GM18505 (cell line): Measurements from ENCODE around the gene PTCRA.
"Not testable (repeated sequence)": the region's sequence is repeated elsewhere in the genome, so short reads cannot be mapped to it uniquely, and the experiment has no call there.

Experiments
- ATAC-seq: cut with Tn5 transposase; IDR thresholded peaks from one replicate; pipeline ENCODE4 v1.9.1; 2021; ENCODE audit not compliant: unreplicated experiment
- POLR2A ChIP-seq: IDR thresholded peaks from 4 replicates; pipeline ENCODE4 v1.6.1; 2011; ENCODE audit warnings: borderline replicate concordance; ENCODE audit not compliant: insufficient read depth, insufficient read length; ENCODE audit errors: extremely low read depth

Gene PTCRA

DNA sequence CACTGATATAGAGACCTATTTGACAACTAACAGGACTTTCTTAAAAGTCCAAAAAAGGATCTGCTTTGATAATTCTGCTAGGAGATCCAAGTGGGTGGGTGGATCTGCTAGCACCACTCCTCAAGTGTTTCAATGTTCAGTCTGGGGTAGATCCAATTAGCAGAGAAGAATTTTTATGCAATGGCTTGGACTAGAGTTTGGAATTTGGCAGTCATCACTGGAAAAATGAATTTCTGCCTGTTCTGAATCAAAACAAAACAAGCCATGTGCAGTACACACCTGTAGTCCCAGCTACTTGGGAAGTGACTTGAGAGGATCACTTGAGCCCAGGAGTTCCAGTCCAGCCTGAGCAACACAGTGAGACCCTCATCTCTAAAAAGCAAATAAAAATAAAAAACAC, 32.1 kb downstream of the PTCRA start:
- no peak for TF ChIP-seq POLR2A
- ATAC-seq = no peak

DNA sequence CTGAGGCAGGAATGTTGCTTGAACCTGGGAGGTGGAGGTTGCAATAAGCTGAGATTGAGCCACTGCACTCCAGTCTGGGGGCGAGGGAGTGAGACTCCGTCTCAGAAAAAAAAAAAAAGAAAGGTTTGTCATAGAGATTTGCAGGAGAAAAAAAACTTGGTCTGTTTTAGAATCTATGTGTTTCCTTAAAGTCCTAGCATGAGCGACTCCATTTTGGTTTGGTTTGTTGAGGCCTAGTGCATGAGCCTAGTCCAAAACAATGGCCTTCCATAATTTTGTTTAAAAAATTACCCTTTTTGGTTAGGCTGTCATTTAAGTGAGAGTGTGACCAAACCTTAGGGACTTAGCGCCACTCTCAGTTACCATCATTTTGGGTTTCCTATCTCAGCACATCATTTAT, 36.5 kb downstream of the PTCRA start:
- ATAC-seq = no peak
- TF ChIP-seq POLR2A = no peak

DNA sequence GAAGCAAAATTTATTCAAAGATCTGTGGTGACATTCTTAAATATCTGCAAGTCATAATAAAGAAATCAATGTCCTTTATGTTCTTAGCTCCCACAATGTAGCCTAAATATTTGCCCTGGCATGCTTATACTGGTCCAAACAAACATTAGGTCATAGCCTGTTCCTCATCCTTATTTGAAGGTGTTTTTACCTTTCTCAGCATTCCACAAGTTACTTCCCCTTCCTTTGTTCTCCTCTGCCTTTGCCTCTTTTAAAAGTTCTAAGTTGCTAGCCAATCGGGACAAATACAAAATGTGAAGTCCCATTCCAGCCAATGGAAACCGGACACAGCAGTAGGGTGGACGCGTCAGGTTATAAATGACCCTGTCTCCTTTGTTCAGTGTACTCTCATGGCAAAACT, 38.6 kb downstream of the PTCRA start:
- ATAC-seq = not testable (repeated sequence)

GRCh38 chr6:42958125-42958524, 42.3 kb downstream of the PTCRA start:
- ATAC-seq = no peak
- no peak for TF ChIP-seq POLR2A

DNA sequence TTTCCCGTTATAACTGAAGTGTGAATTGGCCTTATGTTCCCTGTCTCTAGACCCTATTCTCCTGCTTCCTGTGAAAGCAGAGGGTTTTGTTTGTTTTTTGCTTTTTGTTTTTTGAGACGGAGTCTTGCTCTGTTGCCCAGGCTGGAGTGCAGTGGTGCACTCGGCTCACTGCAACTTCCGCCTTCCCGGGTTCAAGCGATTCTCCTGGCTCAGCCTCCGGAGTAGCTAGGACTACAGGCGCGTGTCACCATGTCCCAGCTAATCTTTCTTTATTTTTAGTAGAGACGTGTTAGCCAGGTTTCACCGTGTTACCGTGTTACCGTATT, 44.0 kb downstream of the PTCRA start:
- no peak for TF ChIP-seq POLR2A
- no peak for ATAC-seq

- TF ChIP-seq POLR2A = no peak
- ATAC-seq = no peak
Measured at GRCh38 chr6:42960243-42961019, 44.6 kb downstream of the PTCRA start, which contains the start of gene GNMT. GNMT (plus strand) TSS chr6:42960754; CDS start chr6:42960768, 14 bp downstream.

GRCh38 chr6:42961020-42961470, 45.2 kb downstream of the PTCRA start:
- TF ChIP-seq POLR2A = no peak
- ATAC-seq = no peak

- TF ChIP-seq POLR2A = no peak
- ATAC-seq = no peak
Measured at GRCh38 chr6:42962096-42962495, 46.2 kb downstream of the PTCRA start.

DNA sequence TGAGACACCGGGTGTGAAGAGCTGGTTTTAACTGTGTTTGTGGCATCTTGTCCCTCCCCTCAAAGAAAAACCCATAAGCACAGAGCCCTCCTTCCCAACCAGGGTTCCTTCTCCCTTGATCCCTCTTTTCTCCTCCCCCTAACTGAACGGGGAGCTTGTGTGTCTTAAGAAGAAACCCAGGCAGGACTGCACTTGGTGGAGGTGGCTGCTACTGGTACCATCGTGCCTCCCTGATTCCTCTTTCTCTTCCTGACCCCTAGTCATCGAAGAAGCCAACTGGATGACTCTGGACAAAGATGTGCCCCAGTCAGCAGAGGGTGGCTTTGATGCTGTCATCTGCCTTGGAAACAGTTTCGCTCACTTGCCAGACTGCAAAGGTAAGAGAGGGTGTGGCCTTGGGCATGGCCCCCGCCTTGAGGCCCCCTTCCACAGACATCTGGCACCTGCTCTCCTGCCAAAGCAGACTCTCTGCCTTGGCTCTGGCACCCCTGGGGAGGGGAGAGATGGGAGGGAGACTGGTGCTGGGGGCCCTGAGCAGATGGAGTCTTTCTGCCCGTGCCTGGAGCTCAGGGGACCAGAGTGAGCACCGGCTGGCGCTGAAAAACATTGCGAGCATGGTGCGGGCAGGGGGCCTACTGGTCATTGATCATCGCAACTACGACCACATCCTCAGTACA, 46.8 kb downstream of the PTCRA start:
- ATAC-seq = no peak
- no peak for TF ChIP-seq POLR2A

DNA sequence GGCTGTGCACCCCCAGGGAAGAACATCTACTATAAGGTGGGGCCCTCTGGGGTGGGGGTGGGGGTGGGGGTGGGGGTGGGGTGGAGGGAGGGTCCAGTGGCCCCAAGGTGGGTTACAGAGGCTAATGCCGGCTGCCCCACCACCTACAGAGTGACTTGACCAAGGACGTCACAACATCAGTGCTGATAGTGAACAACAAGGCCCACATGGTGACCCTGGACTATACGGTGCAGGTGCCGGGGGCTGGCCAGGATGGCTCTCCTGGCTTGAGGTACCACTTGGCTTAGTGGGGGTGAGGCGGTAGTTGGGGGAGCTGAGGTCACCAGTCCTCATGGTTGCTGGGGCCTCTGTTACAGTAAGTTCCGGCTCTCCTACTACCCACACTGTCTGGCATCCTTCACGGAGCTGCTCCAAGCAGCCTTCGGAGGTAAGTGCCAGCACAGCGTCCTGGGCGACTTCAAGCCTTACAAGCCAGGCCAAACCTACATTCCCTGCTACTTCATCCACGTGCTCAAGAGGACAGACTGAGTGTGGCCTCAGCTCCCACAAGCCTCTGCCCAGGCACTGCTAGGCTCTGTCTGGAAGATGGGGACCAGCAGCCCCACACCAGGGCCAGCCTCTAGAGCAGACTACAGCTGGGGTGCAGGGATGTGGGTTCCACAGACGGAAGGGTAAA, 47.5 kb downstream of the PTCRA start:
- no peak for TF ChIP-seq POLR2A
- no peak for ATAC-seq

DNA sequence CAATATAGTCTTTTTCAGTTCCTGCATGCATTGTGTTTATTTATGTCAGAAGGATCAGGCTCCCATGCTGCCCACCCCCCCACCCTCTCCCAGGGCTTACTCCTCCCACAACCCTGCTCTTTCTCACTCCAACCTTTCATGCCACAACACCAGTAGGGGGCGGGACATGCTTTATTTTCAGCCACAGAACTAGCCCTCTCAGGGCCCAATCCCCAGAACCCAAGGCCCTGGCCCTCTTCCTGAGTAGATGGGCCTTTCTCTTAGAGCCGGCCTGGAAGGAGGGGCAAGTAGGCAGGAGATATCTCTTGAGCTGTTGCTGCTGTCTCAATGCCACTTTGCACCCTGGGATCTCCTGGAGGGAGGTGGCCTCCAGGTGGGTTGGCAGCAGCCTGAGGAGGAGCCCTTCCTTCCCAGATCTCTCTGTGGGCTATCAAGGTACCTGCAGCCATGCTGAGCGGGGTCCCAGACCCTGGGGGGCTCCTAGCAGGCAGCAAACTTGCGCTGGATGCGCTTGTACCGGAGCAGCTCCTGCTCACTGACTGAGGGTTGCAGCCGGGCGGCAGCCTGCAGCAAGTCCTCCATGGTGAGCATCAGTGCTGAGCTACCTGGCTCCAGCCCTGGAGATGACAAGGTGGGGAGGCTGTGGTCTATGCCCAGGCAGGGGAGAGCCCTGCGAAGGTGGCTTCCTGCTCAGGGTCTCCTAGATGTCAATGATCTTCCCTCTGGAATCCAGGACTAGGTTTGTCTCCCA, 48.2 kb downstream of the PTCRA start:
- no peak for TF ChIP-seq POLR2A
- no peak for ATAC-seq

DNA sequence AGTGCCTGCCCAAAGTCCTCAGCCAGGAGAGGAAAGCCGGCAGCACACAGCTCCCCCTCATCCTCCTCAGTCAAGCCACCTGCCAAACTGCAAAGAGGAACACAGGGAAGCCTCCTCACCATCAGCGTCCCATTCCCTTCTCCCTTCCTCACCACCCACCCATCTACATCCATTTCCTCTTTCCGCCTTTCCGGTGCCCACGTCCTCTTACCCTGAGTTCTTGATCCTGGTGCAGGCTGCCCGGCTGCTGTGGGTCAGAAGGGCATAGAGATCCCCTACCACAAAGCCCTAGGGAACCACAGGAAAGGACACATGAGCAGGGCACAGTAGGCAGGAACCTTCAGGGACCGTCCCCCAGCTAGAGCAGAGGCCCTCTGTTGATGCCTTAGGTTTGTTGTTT, 50.7 kb downstream of the PTCRA start:
- TF ChIP-seq POLR2A = no peak

GRCh38 chr6:42967228-42967627, 51.4 kb downstream of the PTCRA start:
- no peak for ATAC-seq
- TF ChIP-seq POLR2A = no peak

More for the DNA sequence above, 50.7 kb downstream of the PTCRA start:
- ATAC-seq = no peak
